Panc1 (cell line): ENCODE data around the gene CD46. TPM values are rescaled to one million over a fixed set of nuclear protein-coding genes. Genes with fewer than 3 reads are reported as not detected.
A peak's percentile ranks its signal among the peaks of the same experiment; 100 is the strongest.
"Not testable (repeated sequence)": the region's sequence is repeated elsewhere in the genome, so short reads cannot be mapped to it uniquely, and the experiment has no call there.

Experiments used
- ATAC-seq: fragments of 200-7000 bp; cut with Tn5 transposase; 2 replicates; pipeline ENCODE4 v1.9.1; 2020; ENCODE audit warnings: mild to moderate bottlenecking, moderate library complexity
- BruUV-seq: library from RNA; stranded (reverse); fragments of 400-500 nt; replicated peaks from 2 replicates; lab custom pipeline; 2021; lab: Mats Ljungman, UMichigan
- CTCF ChIA-PET: fragments of 300-600 bp; sonication (Branson Sonifier 250); formaldehyde crosslinking; loops from one replicate; lab custom pipeline; 2022; ENCODE audit warnings: antibody characterized with exemption; lab: Charles Lee
- POLR2A ChIA-PET: fragments of 300-600 bp; sonication (Branson Sonifier 250); formaldehyde crosslinking; loops from one replicate; lab custom pipeline; 2022; ENCODE audit warnings: antibody characterized with exemption; lab: Charles Lee
- DNase-seq: peaks from one replicate; pipeline ENCODE4 v3.0.0-alpha.2; 2010; ENCODE audit warnings: low read depth, low spot score
- H3K27ac ChIP-seq: 2 replicates; pipeline ENCODE4 v1.5.1; 2011; ENCODE audit warnings: mild to moderate bottlenecking, low read length, inconsistent platforms
- H3K27me3 ChIP-seq: fragments of 200-500 bp; sonication (Bioruptor generic); 2 replicates; pipeline ENCODE4 v1.6.0; 2014; ENCODE audit warnings: low read length, inconsistent platforms; ENCODE audit not compliant: control insufficient read depth, insufficient read depth
- H3K36me3 ChIP-seq: fragments of 200-500 bp; sonication (Bioruptor generic); 2 replicates; pipeline ENCODE4 v1.5.1; 2014; ENCODE audit warnings: inconsistent platforms, mild to moderate bottlenecking, low read length, moderate library complexity; ENCODE audit not compliant: control insufficient read depth, insufficient read depth
- H3K4me1 ChIP-seq: 2 replicates; pipeline ENCODE4 v1.5.1; 2011; ENCODE audit warnings: inconsistent platforms, mild to moderate bottlenecking, low read length, moderate library complexity; ENCODE audit not compliant: control insufficient read depth, insufficient read depth
- H3K4me3 ChIP-seq, 2 experiments: 2 replicates each; pipeline ENCODE4 v1.5.1; 2011 to 2012; ENCODE audit warnings: low read depth in 2 of 2, low read length in 2 of 2, mild to moderate bottlenecking in 2 of 2, inconsistent platforms in 1 of 2, moderate library complexity in 1 of 2
- H3K9me3 ChIP-seq: fragments of 200-500 bp; sonication (Bioruptor generic); 2 replicates; pipeline ENCODE4 v1.5.1; 2014; ENCODE audit warnings: low read depth, mild to moderate bottlenecking, inconsistent platforms, low read length, moderate library complexity; ENCODE audit not compliant: control insufficient read depth, insufficient read depth
- CTCF ChIP-seq: fragments of 450-650 bp; IDR thresholded peaks from 2 replicates; pipeline ENCODE4 v1.5.1; 2017; ENCODE audit warnings: mild to moderate bottlenecking
- POLR2AphosphoS5 ChIP-seq: IDR thresholded peaks from 2 replicates; pipeline ENCODE4 v1.6.1; 2012; ENCODE audit warnings: mild to moderate bottlenecking, low read depth, low read length, moderate library complexity
- REST ChIP-seq, 2 experiments: IDR thresholded peaks; 2 replicates each; pipeline ENCODE4 v1.6.1; 2011 to 2012; ENCODE audit warnings: low read depth in 2 of 2, control low read depth in 1 of 2, low read length in 1 of 2, mild to moderate bottlenecking in 1 of 2, moderate library complexity in 1 of 2; ENCODE audit not compliant: insufficient read depth in 1 of 2
- SIN3A ChIP-seq: IDR thresholded peaks from 2 replicates; pipeline ENCODE4 v1.6.1; 2012; ENCODE audit warnings: low read depth, mild to moderate bottlenecking, low read length, moderate library complexity, borderline replicate concordance; ENCODE audit not compliant: insufficient read depth
- TCF7L2 ChIP-seq: IDR thresholded peaks from 2 replicates; pipeline ENCODE4 v1.6.1; 2011; ENCODE audit warnings: mild to moderate bottlenecking, low read depth, low read length, inconsistent platforms
- in situ Hi-C: cut with HindIII; loops from 2 replicates; pipeline ENCODE4 v1.10.0; 2016; ENCODE audit warnings: low sequenced_read_pairs, low pct_unique_long_range_greater_than_20kb
- intact Hi-C: fragments of 100-400 bp; cut with micrococcal nuclease; formaldehyde crosslinking; loops from one replicate; pipeline ENCODE4 v1.10.0; 2022; ENCODE audit not compliant: unreplicated experiment
- total RNA-seq: library from RNA; stranded (reverse); gene quantifications from one replicate; pipeline ENCODE4 v1.2.1, GENCODE V29; 2021; ENCODE audit not compliant: unreplicated experiment

CD46 gene
- total RNA-seq, 1 experiment from 2014 or later, result 128 TPM

- POLR2A ChIA-PET, result no interaction called here
- in situ Hi-C loops, result no loop called here
- H3K4me3 ChIP-seq, result no peak overlapping the region
- H3K9me3 ChIP-seq, result no peaks in the 10 kb centered on the region
- TF ChIP-seq POLR2AphosphoS5 (no peak), CTCF (no peak), REST (IDR thresholded peaks at IDR 0.05; ENCODE audit: insufficient read depth in 1 of 2, low read depth in 2 of 2, low read length in 1 of 2) (no peak), TCF7L2 (no peak), SIN3A (no peak)
- intact Hi-C loops, result no loop called here
- H3K4me1 ChIP-seq, result peaks cover 12% of the 10 kb centered on the region
- peaks cover 3% of the 10 kb centered on the region; the same call in 1 of the 2 replicates for H3K36me3 ChIP-seq
- no peak for DNase-seq
- no TSS peak for BruUV-seq
- no peak overlapping the region for H3K27ac ChIP-seq
- H3K27me3 ChIP-seq, result no peaks in the 10 kb centered on the region
- CTCF ChIA-PET, result no interaction called here
- ATAC-seq, result no peak
These were observed 2.9 kb upstream of the CD46 start for GRCh38 chr1:207748737-207749528.

GRCh38 chr1:207750631-207751305 is 1.1 kb upstream of the CD46 start:
- Histone ChIP-seq H3K4me1 (peaks cover 20% of the 10 kb centered on the region), H3K9me3 (no peaks in the 10 kb centered on the region), H3K27me3 (no peaks in the 10 kb centered on the region), H3K36me3 (peaks cover 3% of the 10 kb centered on the region; the same call in 1 of the 2 replicates), H3K27ac (peak overlapping the region; percentile 97), H3K4me3 (peak overlapping the region; percentile 90 to 98)
- in situ Hi-C loops, result no loop called here
- ChIA-PET POLR2A (no interaction called here), CTCF (no interaction called here)
- TF ChIP-seq REST (IDR thresholded peaks at IDR 0.05; ENCODE audit: insufficient read depth in 1 of 2, low read depth in 2 of 2, low read length in 1 of 2) (no peak), POLR2AphosphoS5 (no peak), CTCF (no peak), SIN3A (no peak), TCF7L2 (no peak)
- ATAC-seq, result no peak
- no TSS peak for BruUV-seq
- no peak for DNase-seq
- intact Hi-C loops, result no loop called here

- CTCF ChIA-PET, in situ Hi-C loops, H3K36me3 ChIP-seq, POLR2A ChIA-PET, DNase-seq, H3K27me3 ChIP-seq, H3K9me3 ChIP-seq, intact Hi-C loops: not testable (repeated sequence)
- H3K27ac ChIP-seq, result peak overlapping the region; percentile 97
- peak; percentile 10 for ATAC-seq
- peak overlapping the region; percentile 90 to 98 for H3K4me3 ChIP-seq
- TSS peak; percentile 95 for BruUV-seq
- peaks cover 20% of the 10 kb centered on the region for H3K4me1 ChIP-seq
These were observed 428 bp upstream of the CD46 start for GRCh38 chr1:207751463-207751789.
